A673 (cell line): ENCODE measurements around the gene PFKL. TPM values are rescaled to one million over a fixed set of nuclear protein-coding genes. Genes with fewer than 3 reads are reported as not detected.

Experiments
- BruUV-seq: library from RNA; stranded (reverse); fragments of 400-500 nt; replicated peaks from 2 replicates; lab custom pipeline; 2021; lab: Mats Ljungman, UMichigan
- CTCF ChIA-PET: fragments of 300-600 bp; sonication (Branson Sonifier 250); formaldehyde crosslinking; loops from one replicate; lab custom pipeline; 2022; ENCODE audit warnings: antibody characterized with exemption; lab: Charles Lee
- POLR2A ChIA-PET: fragments of 300-600 bp; sonication (Branson Sonifier 250); formaldehyde crosslinking; loops from one replicate; lab custom pipeline; 2022; ENCODE audit warnings: antibody characterized with exemption; ENCODE audit not compliant: low non-redundant PET; lab: Charles Lee
- DNase-seq: peaks from one replicate; pipeline ENCODE4 v3.0.0-alpha.2; 2015; ENCODE audit warnings: low spot score
- H3K27ac ChIP-seq: fragments of 200-600 bp; sonication (generic); 2 replicates; pipeline ENCODE4 v1.5.1; 2016; ENCODE audit warnings: mixed run types, low read depth, mild to moderate bottlenecking, mixed read lengths, antibody characterized with exemption, low read length; ENCODE audit not compliant: poor library complexity, severe bottlenecking
- H3K27me3 ChIP-seq: fragments of 200-600 bp; sonication (generic); replicated peaks from 2 replicates; pipeline ENCODE4 v1.6.1; 2017; ENCODE audit warnings: mixed run types, low read depth, mild to moderate bottlenecking, mixed read lengths, antibody characterized with exemption, low read length; ENCODE audit not compliant: insufficient read depth, poor library complexity
- H3K36me3 ChIP-seq: fragments of 200-600 bp; sonication (generic); 2 replicates; pipeline ENCODE4 v1.6.1; 2016; ENCODE audit warnings: mixed run types, mild to moderate bottlenecking, mixed read lengths, antibody characterized with exemption, low read length; ENCODE audit not compliant: insufficient read depth, poor library complexity, severe bottlenecking
- H3K4me1 ChIP-seq: fragments of 200-600 bp; sonication (generic); 2 replicates; pipeline ENCODE4 v1.6.1; 2017; ENCODE audit warnings: mixed run types, mild to moderate bottlenecking, mixed read lengths, antibody characterized with exemption, low read length; ENCODE audit not compliant: insufficient read depth, poor library complexity, severe bottlenecking
- H3K4me3 ChIP-seq: fragments of 200-600 bp; sonication (generic); 2 replicates; pipeline ENCODE4 v1.5.1; 2016; ENCODE audit warnings: low read depth, mixed run types, mild to moderate bottlenecking, mixed read lengths, low read length; ENCODE audit not compliant: poor library complexity, severe bottlenecking
- H3K9me3 ChIP-seq: fragments of 200-600 bp; sonication (generic); 2 replicates; pipeline ENCODE4 v1.6.1; 2016; ENCODE audit warnings: mixed run types, low read depth, mild to moderate bottlenecking, mixed read lengths, antibody characterized with exemption, low read length; ENCODE audit not compliant: poor library complexity, severe bottlenecking
- CTCF ChIP-seq: fragments of 300-800, 200-600 bp; sonication (generic); conservative IDR thresholded peaks from 2 replicates; pipeline ENCODE4 v1.5.1; 2017; ENCODE audit warnings: low read depth, mild to moderate bottlenecking, antibody characterized with exemption, low read length, moderate library complexity, mixed read lengths
- EZH2 ChIP-seq: fragments of 200-600 bp; sonication (generic); IDR thresholded peaks from 2 replicates; pipeline ENCODE4 v1.6.1; 2017; ENCODE audit warnings: borderline replicate concordance, low read depth, mild to moderate bottlenecking, mixed read lengths, antibody characterized with exemption, low read length; ENCODE audit not compliant: poor library complexity, severe bottlenecking
- intact Hi-C: fragments of 100-400 bp; cut with micrococcal nuclease; formaldehyde crosslinking; loops from one replicate; pipeline ENCODE4 v1.10.0; 2022; ENCODE audit not compliant: unreplicated experiment
- total RNA-seq: library from RNA; stranded (reverse); gene quantifications from 2 replicates; pipeline ENCODE4 v1.2.3, GENCODE V29; 2021

Gene PFKL
- total RNA-seq, 1 experiment from 2014 or later = 112 TPM

DNA sequence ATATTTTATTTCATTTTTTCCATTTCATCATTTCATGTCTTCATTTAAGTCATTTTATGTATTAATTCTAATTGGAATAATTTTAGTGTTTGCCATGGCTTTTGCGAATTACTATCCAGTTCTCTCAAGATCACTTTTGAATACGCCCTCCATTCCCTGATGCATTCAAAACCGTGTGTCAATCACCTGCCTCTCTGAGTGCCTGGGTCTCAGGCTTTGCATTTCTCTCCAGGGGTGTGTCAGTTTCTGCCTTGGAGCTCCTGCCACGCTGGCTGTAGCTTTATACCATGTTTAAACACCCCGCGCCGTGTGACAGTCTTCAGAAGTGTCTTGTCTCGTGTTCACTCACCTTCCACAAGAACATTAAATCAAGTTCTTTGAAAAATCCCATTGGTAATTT is 30.8 kb upstream of the PFKL start:
- H3K27me3 ChIP-seq = no peaks in the 10 kb centered on the region
- no peak overlapping the region for H3K4me3 ChIP-seq
- no peaks in the 10 kb centered on the region for H3K9me3 ChIP-seq
- H3K4me1 ChIP-seq = no peaks in the 10 kb centered on the region
- CTCF ChIA-PET = no interaction called here
- DNase-seq = no peak
- POLR2A ChIA-PET = no interaction called here
- H3K36me3 ChIP-seq = no peaks in the 10 kb centered on the region
- H3K27ac ChIP-seq = no peak overlapping the region
- intact Hi-C loops = no loop called here
- TF ChIP-seq EZH2 (no peak), CTCF (no peak)
- no TSS peak for BruUV-seq

DNA sequence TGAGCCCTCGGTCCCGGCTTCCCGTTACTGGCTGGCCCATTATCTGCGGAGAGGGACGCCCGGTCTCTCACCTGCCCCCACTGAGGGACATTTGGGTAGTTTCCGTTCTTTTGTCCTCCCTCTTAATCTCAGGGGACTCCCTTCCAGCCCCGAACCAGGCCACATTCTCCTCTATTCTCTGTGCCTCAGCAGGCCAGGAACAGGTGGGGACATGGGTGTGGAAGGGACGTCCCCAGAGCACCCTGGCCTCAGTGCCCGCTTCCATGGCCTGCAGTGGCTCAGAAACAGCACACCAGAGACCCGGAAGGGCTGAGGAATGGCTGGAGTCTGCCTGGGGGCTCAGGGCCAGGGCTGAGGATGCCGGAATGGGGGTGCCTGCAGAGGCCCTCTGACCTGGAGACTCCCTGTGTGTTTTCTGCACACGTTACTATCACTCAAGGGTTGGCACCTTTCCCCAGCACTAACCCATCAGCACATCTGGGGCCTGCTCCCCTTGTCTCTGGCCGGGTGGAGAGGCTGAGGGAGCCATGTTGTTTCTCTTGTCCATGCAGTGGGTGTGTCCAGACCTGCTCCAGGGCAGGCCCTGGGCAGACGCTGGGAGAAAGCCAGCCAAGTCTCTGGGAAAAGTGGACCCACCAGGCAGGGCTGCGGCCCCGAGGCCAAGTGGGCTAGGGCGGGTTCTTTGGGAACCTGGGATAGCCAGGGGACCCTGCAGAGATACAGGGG is 28.1 kb upstream of the PFKL start:
- Histone ChIP-seq H3K27ac (no peak overlapping the region), H3K4me3 (no peak overlapping the region), H3K4me1 (no peaks in the 10 kb centered on the region), H3K27me3 (no peaks in the 10 kb centered on the region), H3K36me3 (no peaks in the 10 kb centered on the region), H3K9me3 (no peaks in the 10 kb centered on the region)
- no peak for TF ChIP-seq EZH2
- TF ChIP-seq CTCF = no peak
- DNase-seq = no peak
- ChIA-PET POLR2A (no interaction called here), CTCF (no interaction called here)
- intact Hi-C loops = no loop called here
- no TSS peak for BruUV-seq

GRCh38 chr21:44272284-44272858 is 27.5 kb upstream of the PFKL start:
- no peak for DNase-seq
- ChIA-PET CTCF (no interaction called here), POLR2A (no interaction called here)
- Histone ChIP-seq H3K4me1 (no peaks in the 10 kb centered on the region), H3K9me3 (no peaks in the 10 kb centered on the region), H3K27me3 (no peaks in the 10 kb centered on the region), H3K4me3 (no peak overlapping the region), H3K27ac (no peak overlapping the region), H3K36me3 (no peaks in the 10 kb centered on the region)
- TF ChIP-seq CTCF (no peak), EZH2 (no peak)
- intact Hi-C loops = no loop called here
- BruUV-seq = no TSS peak
